HG02840 (cell line): ENCODE measurements around the gene PHTF1.
A peak's percentile ranks its signal among the peaks of the same experiment; 100 is the strongest.
"Not testable (repeated sequence)": the region's sequence is repeated elsewhere in the genome, so short reads cannot be mapped to it uniquely, and the experiment has no call there.

Experiments used
- ATAC-seq: cut with Tn5 transposase; IDR thresholded peaks from one replicate; pipeline ENCODE4 v1.9.1; 2021; ENCODE audit warnings: mild to moderate bottlenecking, moderate library complexity, moderate number of reproducible peaks; ENCODE audit not compliant: unreplicated experiment, low FRiP score

The PHTF1 gene

DNA sequence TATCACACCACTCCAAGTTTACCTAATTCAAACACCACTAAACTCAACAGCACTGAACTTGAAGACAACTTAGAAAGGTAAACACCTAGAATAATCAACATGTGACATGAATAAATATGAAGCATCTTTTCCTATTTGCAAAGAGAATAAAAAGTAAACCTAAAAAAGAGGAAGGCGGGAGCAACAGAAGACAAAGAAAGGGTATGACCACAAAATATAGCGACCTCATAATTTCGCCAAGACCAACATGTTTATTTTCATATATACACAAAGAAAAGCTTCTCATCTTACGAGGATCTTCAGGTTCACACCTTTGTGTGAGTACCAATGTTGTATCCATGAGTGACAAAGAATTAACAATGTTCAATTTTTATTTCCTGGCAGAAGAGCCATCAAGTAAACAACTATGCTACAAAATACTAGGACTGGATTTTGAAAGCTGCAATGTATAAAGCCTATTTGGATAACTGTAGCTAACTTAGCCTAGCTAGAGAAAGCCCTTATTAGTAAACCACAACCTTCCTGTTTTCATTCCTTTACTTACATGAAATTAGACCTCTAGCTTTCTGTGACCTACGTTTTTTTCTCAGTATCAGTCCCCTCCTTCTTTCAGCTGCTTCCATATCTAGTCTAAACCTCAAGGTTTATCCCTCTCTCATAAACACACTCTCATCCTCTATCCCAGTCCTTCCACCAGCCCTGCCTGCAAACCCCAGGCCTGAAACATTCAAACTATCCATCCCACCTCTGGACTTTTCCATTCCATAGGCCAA lies 21.3 kb upstream of the PHTF1 start:
- no peak for ATAC-seq

DNA sequence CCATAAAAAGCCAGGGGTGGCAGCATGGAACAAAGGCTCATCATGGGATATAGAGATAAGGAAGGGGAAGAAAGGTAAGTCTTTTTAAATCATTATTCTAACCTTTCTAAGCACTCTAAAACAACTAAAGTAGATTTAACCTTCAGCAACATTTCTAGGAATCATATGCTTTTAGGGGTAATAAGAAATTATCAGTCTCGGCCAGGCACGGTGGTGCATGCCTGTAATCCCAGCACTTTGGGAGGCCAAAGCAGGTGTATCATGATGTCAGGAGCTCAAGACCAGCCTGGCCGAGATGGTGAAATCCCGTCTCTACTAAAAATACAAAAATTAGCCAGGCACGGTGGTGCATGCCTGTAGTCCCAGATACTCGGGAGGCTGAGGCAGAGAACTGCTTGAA lies 20.3 kb upstream of the PHTF1 start:
- no peak for ATAC-seq

DNA sequence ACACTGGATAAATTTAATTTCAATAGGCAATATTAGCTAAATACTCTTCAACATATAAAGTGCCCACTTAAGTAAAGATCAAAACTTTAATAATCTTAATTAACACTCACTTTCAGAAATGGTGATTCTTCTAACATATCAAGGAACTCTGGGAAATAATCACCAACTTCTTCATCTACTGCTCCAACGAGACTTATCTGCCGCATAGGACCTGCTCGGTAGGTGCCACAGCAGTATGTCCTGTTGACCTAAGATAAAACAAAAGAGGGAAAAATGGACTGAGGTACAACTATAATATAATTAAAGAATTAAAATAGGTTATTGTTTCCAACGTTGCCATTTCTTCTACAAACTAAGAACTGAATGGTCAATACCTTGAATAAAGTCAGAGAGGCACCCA lies 18.3 kb upstream of the PHTF1 start:
- no peak for ATAC-seq

DNA sequence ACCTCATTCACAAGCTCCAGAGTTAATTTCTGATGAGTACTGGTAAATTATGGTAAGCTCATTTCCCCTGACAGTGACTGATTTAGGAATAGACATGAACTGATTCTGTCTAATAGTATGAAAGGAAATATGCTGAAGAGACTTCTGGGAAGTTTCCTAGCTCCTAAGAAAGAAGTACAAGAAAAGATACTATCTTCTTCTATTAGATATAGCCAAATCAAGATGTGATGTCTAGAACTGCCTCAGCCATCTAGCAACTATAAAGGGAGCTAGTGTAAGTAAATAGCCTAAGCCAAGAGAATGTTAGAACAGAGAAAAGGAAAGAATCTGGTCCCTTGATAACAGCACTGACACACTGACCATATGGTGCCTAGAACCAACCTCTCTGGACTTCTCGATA lies 10.7 kb upstream of the PHTF1 start:
- ATAC-seq, result no peak

DNA sequence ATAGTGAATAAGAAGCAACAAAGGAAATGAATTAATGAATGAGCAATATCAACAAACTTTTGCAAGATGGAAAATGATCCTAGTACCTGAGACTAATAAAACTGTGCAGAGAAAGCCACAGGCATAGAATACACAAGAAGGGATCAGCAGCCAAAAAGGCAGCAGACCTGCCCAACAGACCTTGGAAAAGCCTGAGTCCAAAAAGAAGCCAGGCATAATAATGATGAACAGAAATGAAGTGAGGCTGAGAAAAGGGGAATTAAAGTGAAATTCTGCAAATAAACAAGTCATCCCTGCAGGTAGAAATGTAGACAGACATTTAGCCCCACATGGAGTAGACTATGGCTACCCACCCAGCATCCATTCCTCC lies 10.3 kb upstream of the PHTF1 start:
- no peak for ATAC-seq

DNA sequence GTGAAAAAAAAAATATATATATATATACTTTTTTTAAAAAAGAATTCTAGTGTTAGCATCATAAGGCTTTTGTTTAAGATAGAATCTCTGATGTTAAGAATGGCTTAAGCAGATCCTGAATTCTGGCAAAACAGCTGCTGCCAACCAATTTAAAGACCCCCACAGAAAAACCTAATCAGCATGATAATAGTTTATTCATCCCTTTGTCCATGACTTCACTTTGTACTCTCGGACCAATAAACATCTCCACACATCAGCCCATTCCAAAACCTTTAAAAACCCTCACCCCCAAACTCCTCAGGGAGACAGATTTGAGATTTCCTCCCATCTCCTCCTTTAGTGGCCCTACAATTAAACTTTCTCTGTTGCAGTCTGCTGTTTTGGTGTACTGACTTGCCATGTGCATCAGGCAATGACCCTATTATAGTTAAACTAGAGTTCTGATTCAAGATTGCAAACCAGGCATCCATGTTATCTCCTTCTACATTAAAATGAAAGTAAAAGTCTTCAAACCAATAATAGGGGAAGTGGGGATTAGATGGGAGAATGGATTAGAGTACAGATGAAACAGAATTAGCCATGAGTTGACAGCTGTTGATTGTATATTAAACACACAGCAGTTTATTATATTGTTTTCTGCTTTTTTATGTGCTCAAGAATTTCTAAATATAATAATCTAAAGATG lies 9.8 kb upstream of the PHTF1 start:
- no peak for ATAC-seq

DNA sequence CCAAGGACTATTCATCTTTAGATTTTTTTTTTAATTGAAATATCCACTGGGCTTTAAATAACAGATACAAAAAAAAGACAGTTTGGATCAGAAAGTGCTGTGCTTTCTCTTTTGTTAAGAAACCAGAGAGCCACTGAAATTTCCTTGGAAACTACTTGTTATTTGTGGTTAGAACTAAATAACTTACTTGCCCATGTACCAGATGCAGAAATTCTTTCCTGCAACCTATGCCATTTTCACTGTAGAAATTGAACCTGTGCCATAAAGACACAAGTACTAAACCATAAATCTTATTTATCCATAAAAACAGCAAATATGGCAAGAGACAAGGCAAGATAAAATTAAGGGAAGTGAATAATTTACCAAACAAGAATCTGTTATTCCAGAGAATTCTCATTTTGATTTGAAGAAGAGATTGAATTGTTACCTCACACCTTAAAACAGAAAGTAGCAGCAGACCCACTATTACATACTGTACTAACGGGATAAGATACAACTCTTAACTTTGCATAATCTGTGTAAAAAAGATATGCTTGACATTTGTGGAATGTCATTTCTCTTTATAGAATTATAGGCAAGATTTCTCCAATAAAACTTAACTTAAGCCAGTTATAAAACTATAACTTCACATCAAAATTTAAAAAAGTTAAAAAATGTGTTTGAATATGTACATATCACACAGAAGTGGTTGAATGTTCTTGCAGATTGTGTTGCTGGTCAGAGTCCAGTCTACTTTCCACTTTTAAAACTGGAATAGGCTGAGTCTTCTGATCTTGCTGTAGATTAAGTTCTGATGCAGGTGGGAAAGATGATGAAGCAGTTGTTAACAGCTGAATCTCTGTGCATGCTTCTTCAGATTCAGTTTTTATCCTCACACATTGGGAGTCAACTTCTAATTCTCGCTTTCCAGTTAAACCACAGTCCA lies 6.3 kb upstream of the PHTF1 start:
- ATAC-seq, result no peak

DNA sequence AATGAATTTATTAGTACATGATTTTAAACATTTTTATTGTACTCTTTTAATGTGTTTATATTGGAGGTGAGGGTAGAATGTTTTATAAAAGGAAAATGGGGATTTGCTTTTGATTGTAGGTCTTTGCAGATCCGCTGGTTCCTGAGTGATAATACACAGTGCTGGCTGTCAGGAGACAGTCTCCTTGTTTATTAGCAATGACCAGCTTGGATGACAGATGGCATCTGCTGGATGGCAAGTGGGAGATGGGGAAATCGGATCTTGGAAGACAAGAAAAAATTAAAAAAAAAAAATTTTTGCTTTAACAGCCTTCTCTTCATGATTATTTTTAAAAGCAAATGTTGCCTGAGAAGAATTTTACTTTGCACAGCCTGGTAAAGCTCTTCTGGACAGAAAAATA lies 4.4 kb upstream of the PHTF1 start:
- ATAC-seq, result no peak

DNA sequence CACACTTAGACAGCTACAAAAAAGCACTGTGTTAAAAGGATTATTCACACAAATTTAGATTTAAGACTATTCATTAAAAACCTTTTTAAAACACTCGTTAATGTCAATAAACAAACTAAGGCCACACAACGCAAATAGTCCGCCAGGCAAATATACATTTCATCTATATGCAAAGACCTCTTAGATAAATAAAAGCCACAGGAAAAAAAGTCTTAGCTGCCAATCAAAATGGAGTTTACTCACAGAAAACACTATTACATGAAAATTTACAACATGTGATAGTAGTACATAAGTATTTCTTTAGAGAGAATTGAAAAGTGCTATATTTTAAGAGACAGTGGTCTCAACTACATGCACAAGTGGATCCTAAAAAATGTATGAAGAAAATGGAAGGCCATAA lies 2.7 kb upstream of the PHTF1 start:
- no peak for ATAC-seq

DNA sequence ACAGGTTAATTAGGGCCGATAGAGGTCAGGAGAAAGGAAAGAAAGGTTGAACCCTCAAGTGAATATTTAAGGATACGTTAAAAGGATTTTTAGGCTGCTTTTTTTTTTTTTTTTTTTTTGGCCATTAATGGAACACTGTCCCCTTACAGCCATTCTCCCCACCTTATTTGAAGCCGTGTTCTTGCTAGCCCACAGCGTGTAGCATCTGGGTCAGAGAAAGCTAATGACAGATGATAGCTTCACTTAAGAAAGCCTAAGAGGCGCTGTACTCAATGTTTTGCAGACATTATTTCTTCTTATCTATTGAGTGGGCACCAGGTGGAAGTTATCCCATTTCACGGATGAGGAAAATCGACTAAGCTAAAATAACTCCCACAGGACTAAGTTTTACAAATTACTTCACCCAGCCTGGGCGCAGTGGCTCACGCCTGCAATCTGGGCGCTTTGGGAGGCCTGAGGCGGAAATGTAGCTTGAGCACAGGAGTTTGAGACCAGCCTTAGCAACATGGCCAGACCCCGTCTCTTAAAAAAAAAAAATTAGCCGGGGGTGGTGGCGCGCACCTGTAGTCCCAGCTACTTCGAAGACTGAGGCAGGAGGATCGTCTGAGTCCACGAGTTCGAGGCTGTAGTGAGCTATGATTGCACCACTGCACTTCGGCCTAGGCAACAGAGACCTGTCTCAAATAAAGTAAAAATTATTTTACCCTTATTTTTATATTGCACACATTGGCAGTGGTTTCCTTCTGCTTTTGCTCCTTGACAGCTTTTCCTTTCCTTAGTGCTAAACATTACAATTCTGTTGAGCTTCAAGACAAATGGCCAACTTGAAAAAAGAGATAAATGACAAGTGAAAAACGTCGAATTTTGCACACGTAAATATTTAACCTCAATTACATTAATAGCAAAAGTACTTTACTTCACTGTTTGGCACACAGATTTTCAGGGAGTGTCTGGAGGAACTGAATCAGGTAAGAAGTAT lies 1.1 kb upstream of the PHTF1 start:
- ATAC-seq, result no peak

DNA sequence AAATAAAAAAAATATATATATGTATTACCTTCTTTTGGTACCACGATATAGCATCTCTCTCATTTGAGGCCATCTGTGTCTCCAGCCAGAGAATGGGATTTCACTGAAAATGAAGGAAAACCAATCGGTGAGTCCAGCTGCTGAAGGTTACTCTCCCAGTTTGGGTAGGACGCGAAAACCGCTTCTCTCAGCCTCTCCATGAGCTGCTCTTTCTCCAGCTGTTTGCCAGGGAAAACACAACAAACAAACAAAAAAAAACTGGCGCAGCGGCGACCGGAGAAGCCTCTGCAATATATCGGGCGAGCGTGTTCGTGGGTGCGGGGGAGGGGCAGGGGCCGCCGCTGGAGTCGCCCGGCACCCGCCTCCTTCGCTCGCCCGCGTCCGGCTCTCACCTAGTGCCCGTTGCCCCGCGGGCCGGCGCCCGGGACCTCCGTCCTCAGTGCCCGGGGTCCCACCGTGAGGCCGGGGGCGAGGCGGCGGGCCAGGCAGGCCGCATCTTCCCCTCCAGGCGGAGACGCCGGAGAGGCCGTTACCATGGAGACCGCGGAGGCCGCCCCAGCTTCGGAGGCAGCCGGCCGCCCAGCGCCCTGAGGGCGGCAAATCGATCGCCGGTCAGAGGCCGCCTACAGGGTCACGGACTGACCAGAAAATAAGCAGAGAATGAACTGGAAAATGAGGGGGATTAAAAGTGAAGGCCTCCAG lies 504 bp downstream of the PHTF1 start:
- peak; percentile 41 for ATAC-seq

DNA sequence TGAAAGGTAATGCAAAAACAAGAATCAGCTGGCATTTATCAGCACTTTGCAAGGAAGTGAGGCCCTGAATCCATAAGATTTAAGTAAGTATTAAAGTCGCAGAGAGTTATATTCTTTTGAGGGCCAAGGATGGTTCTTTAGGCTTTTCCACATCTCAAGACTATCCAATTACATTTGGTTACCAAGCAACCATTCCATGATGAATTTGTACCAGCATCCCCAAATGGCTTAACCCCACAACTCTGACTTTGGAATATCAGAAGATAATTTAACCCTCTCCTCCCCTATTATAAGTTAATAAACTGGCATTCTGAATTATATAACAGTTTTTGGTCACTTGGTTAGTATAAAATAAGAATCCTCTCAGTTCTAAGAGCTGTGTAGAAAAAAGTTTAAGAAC lies 2.8 kb downstream of the PHTF1 start:
- no peak for ATAC-seq

DNA sequence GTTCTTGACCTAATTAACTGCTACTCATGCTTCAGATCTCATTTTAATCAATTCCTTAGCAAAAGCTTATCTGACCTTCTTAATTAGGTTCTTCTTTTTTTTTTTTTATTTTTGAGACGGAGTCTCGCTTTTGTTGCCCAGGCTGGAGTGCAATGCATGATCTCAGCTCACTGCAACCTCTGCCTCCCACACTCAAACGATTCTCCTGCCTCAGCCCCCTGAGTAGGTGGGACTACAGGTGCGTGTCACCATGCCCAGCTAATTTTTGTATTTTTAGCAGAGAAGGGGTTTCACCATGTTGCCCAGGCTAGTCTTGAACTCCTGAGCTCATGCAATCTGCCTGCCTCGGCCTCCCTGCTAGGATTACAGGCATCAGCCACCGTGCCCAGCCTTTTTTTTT lies 6.0 kb downstream of the PHTF1 start:
- ATAC-seq, result not testable (repeated sequence)

DNA sequence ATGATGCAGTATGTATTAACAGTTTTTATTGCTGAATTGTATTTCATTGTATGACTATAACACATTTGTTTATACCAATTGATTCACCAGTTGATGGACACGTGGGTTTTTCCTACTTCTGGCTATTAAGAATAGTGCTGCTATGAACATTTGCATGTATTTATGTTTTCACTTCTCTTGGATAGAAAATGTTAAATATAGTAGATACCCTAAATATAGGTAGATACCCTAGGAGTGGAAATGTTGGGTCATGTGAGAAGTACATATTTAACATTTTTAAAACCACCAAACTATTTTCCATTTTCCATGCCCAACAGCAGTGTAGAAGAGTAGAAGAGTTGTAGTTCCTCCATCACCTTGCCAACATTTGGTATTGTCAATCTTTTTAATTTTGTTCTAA lies 7.8 kb downstream of the PHTF1 start:
- no peak for ATAC-seq

DNA sequence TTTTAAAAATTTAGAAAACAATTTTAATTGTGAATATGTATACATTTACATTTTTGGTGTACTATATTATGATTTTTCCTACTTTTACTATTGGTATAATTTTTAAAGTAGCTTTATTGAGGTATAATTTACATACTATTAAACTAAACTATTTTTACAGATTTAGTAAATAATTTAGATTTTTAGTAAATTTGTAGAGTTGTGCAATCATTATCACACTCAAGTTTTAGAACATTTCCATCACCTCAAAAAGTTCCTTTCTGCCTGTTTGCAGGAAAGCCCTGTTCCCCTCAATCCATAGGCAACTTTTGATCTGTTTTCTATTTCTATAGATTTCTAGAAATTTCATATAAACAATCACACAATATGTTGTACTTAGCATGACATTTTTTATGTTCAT lies 8.2 kb downstream of the PHTF1 start:
- ATAC-seq, result no peak

DNA sequence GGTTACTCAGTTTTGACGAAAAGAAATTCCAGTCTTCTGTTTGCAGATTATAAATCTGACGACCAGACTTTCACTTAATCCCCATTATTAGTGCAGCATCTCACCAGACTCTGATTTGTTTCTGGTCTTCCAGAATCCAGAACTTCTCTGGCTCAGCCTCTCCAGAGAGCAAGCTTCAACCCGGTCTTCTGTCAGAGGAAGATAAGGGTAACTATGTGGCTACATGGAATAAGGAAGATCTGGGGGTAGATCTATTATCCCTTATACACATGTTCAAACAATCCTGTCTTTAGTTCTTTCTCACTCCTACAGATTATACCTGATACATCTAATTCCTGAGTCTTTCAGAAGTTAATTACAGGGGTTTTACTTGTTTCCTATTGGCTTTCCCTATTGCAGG lies 9.9 kb downstream of the PHTF1 start:
- no peak for ATAC-seq

DNA sequence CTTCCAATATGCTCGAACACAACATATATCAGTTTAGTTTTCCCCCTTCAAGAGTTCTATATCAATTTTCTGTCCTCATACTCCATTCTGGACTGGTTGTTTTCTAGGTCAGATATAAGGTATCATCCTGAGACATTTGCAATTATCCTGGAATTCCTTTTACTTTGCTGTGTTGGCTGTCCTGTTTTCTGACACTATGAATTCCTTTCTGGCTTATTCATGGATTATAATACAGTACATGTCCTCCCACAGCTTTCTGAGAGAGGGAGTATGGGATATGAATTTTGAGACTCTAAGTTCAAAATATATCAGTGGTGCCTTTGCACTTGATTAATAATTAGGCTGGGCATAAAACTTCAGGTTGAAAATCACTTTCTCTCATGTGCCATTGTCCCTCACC lies 11.9 kb downstream of the PHTF1 start:
- ATAC-seq, result no peak

DNA sequence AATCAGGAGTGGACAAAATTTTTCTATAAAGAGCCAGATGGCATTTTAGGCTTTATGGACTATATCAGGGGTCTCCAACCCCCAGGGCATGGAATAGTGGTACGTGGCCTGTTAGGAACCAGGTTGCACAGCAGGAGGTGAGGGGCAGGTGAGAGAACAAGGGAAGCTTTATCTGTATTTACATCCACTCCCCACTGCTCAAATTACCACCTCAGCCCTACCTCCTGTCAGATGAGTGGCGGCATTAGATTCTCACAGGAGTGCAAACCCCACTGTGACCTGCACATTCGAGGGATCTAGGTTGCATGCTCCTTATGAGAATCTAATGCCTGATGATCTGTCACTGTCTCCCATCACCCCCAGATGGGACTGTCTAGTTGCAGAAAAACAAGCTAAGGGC lies 13.9 kb downstream of the PHTF1 start:
- ATAC-seq, result no peak

DNA sequence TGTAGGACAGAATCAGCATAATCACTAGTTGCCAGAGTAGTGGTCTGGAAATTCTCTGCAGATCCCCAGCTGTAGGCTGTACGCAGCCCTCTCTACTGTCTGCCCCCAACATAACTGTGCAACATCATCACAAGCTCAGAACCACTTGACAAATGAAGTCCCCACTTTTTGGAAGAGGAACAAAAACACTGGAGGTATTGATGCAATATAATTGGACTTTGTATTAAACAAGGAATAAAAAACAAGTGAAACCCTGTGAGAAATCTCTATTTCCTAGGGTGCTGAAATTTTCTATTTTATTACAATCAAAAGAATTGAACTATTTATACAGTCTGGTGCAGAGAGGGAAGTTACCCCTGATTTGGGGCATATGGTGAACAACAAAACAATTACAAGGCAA lies 15.2 kb downstream of the PHTF1 start:
- ATAC-seq, result no peak

DNA sequence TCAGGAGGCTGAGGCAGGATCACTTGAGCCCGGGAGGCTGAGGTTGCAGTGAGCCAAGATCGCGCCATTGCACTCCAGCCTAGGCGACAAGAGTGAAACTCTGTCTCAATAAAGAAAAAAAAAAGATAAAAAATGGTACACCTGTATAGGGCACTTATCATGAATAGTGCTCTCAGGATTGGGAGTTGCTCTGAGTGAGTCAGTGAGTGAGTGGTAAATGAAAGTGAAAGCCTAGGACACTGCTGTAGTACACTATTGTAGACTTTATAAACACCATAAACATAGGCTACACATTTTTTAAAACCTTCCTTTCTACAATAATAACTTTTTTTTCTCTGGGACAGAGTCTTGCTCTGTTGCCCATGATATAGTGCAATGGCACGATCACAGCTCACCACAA lies 16.8 kb downstream of the PHTF1 start:
- no peak for ATAC-seq
